Cardiac muscle cell (in vitro differentiated cells and primary cell): ENCODE data around the gene TOX2. TPM values are rescaled to one million over a fixed set of nuclear protein-coding genes. Genes with fewer than 3 reads are reported as not detected.

Experiments used
- DNase-seq, 2 donors: peaks; one replicate each; pipeline versions ENCODE4 v3.0.0 to v3.0.0-alpha.2; 2010 to 2017; ENCODE audit warnings: low read depth in 1 of 2, low spot score in 1 of 2
- H3K27ac ChIP-seq: fragments of 200-600 bp; sonication (generic); 2 replicates; pipeline ENCODE4 v1.5.1; 2016
- H3K27me3 ChIP-seq: fragments of 200-600 bp; sonication (generic); 2 replicates; pipeline ENCODE4 v1.6.0; 2016; ENCODE audit warnings: control low read depth
- H3K36me3 ChIP-seq: fragments of 200-600 bp; sonication (generic); 2 replicates; pipeline ENCODE4 v1.5.1; 2016; ENCODE audit warnings: control low read depth
- H3K4me1 ChIP-seq: fragments of 200-600 bp; sonication (generic); 2 replicates; pipeline ENCODE4 v1.8.1; 2017; ENCODE audit warnings: low read depth, mild to moderate bottlenecking, mixed run types
- H3K4me3 ChIP-seq: fragments of 200-600 bp; sonication (generic); 2 replicates; pipeline ENCODE4 v1.5.1; 2016; ENCODE audit warnings: mild to moderate bottlenecking
- H3K9me3 ChIP-seq: fragments of 200-600 bp; sonication (generic); 2 replicates; pipeline ENCODE4 v1.5.1; 2017; ENCODE audit warnings: low read depth, mild to moderate bottlenecking, control low read depth
- CTCF ChIP-seq: IDR thresholded peaks from 2 replicates; pipeline ENCODE4 v1.5.1; 2012; ENCODE audit warnings: low read depth, mild to moderate bottlenecking, low read length
- polyA plus RNA-seq: library from polyadenylated mRNA; unstranded; fragments of >200 nt; fragmentation: Nextera tagmentation; extraction: Ambion mirVana; gene quantifications from 2 replicates; pipeline ENCODE4 v1.2.1, GENCODE V29; 2016
- total RNA-seq: library from RNA; depleted of rRNA; stranded (reverse); fragments of >200 nt; gene quantifications from 2 replicates; pipeline ENCODE4 v1.2.3, GENCODE V29; 2016

TOX2 gene
- total and polyA plus RNA-seq, 2 experiments from 2014 or later: 0.09 to 0.32 TPM

GRCh38 chr20:43925801-43926200 lies 11.1 kb downstream of the TOX2 start:
- Histone ChIP-seq H3K9me3 (no peaks in the 10 kb centered on the region), H3K36me3 (no peaks in the 10 kb centered on the region), H3K4me1 (no peaks in the 10 kb centered on the region), H3K4me3 (no peak overlapping the region), H3K27me3 (peaks cover 39% of the 10 kb centered on the region), H3K27ac (no peak overlapping the region)
- TF ChIP-seq CTCF: peak; percentile 13
- peak in 1 of 2 donors; percentile 64 for DNase-seq

- H3K4me3 ChIP-seq: no peak overlapping the region
- TF ChIP-seq CTCF: no peak
- no peaks in the 10 kb centered on the region for H3K36me3 ChIP-seq
- DNase-seq: no peak
- H3K4me1 ChIP-seq: no peaks in the 10 kb centered on the region
- no peaks in the 10 kb centered on the region for H3K9me3 ChIP-seq
- H3K27me3 ChIP-seq: peaks cover 33% of the 10 kb centered on the region
- no peak overlapping the region for H3K27ac ChIP-seq
Measured at GRCh38 chr20:43926287-43927050, 11.8 kb downstream of the TOX2 start.

GRCh38 chr20:43931976-43932375 lies 17.3 kb downstream of the TOX2 start:
- TF ChIP-seq CTCF: no peak
- Histone ChIP-seq H3K9me3 (no peaks in the 10 kb centered on the region), H3K4me3 (no peak overlapping the region), H3K36me3 (no peaks in the 10 kb centered on the region), H3K27ac (no peak overlapping the region), H3K27me3 (no peaks in the 10 kb centered on the region), H3K4me1 (no peaks in the 10 kb centered on the region)
- no peak for DNase-seq

GRCh38 chr20:43934833-43935232 lies 20.2 kb downstream of the TOX2 start:
- no peak for TF ChIP-seq CTCF
- no peaks in the 10 kb centered on the region for H3K27me3 ChIP-seq
- no peak overlapping the region for H3K4me3 ChIP-seq
- no peaks in the 10 kb centered on the region for H3K9me3 ChIP-seq
- H3K4me1 ChIP-seq: no peaks in the 10 kb centered on the region
- no peak for DNase-seq
- H3K36me3 ChIP-seq: no peaks in the 10 kb centered on the region
- no peak overlapping the region for H3K27ac ChIP-seq

- no peak overlapping the region for H3K4me3 ChIP-seq
- H3K27ac ChIP-seq: no peak overlapping the region
- H3K4me1 ChIP-seq: no peaks in the 10 kb centered on the region
- H3K9me3 ChIP-seq: no peaks in the 10 kb centered on the region
- TF ChIP-seq CTCF: no peak
- H3K27me3 ChIP-seq: no peaks in the 10 kb centered on the region
- DNase-seq: peak in 1 of 2 donors; percentile 56
- H3K36me3 ChIP-seq: no peaks in the 10 kb centered on the region
Measured at GRCh38 chr20:43936104-43936770, 21.6 kb downstream of the TOX2 start.
